HG03439 (cell line): ENCODE measurements around the gene ALAS2.
"Not testable (repeated sequence)": the region's sequence is repeated elsewhere in the genome, so short reads cannot be mapped to it uniquely, and the experiment has no call there.

Experiments
- ATAC-seq: cut with Tn5 transposase; IDR thresholded peaks from one replicate; pipeline ENCODE4 v1.9.1; 2021; ENCODE audit warnings: mild to moderate bottlenecking, moderate library complexity; ENCODE audit not compliant: unreplicated experiment

The ALAS2 gene

DNA sequence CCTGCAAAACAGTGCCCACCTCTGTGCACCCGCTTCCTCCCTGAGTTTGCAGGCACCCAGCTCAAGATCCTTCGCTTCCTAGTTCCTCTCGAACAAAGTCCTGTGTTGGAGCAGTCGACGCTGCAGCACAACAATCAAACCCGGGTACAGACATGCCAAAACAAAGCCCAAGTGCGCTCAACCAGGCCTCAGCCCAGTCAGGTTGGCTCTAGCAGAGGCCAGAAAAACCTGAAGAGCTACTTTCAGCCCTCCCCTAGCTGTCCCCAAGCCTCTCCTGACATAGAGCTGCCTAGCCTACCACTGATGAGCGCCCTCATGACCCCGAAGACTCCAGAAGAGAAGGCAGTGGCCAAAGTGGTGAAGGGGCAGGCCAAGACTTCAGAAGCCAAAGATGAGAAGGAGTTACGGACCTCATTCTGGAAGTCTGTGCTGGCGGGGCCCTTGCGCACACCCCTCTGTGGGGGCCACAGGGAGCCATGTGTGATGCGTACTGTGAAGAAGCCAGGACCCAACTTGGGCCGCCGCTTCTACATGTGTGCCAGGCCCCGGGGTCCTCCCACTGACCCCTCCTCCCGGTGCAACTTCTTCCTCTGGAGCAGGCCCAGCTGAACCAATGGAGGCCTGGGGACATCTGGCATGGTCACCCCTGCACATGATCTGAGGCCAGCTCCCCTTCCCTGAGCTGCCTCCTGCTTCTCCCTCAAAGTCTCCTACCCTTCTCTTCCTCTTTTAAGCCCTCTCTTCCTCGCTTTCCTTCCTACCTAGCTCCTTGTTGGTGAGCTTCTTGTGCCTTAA lies 23.8 kb downstream of the ALAS2 start:
- ATAC-seq: no peak

DNA sequence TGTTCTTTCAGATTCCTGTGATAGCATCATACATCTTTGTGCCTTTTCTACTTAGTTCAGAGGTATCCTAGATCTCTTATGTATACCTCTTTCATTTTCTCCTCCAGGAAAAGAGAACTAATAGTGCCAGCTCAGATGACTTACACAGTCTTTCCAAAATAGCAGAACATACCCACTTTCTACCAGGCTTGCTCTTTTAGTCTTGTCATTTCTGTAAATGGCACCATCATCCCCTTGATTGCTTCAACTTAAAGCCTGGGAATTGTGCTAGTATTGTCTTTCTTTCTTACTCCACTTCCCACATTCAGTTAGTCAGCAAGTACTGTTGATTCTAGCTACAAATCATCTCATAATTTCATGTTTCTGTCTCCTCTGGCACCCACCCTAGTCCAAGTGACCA lies 25.5 kb downstream of the ALAS2 start:
- ATAC-seq: no peak

DNA sequence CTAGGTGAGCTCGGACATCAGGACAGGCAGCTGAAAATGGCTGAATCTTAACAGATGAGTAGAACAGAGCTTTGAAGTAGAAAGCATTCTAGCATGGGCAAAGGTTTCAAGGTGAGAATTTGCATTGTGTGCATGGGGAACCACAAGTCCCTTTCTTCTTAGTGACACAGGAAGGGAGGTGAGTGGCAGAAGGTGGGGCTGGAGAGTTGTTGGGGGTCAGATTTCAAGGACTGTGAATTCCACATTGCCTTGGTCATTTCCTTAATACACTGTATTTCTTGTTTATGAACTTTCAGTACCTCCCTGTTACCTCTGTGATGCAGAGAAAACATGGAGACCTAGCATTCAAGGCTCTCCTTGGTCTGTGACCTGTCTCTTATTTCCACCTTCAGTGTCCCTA lies 26.5 kb downstream of the ALAS2 start:
- ATAC-seq: no peak

DNA sequence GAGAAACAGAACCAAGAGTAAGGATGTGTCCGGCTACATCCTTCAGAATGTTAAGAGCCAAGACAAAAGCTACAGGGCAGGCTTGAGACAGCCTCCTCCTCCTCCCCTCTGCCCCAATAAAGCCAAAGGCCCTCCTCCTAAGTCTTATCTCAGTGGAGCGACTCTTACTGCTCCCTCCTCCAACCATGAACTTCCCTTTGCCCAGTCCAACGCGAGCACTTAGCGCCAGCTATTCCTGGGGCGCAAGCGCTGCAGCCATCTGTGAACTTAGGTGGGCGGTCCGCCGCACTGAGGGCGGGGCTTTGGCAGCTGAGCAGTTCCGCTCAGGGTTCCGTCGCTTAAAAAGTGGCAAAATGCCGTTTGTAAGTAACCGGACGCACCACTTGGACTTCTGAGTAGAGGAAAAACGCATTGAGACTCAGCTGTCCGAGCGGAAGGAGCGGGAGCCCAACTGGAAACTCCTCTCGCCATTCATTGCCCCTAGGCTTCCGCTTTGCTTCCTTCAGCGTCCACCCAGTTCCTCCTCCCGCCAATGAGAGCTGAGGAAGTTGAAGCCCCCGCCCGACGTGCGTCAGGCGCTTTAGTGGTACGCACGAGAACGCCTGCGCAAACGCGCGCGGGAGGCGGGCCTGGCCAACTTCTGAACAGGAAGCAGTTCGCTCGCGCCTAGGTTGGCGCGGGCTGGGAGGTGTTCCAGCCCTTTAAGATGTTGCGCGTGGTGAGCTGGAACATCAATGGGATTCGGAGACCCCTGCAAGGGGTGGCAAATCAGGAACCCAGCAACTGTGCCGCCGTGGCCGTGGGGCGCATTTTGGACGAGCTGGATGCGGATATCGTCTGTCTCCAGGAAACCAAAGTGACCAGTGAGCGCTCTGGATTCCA lies 30.8 kb downstream of the ALAS2 start, which contains the start of gene APEX2:
TSS of gene APEX2 (plus strand) at position 647 of the 882 bp plus-strand sequence. CDS start at position 707, 60 bp downstream.
- ATAC-seq: peak; percentile 97

DNA sequence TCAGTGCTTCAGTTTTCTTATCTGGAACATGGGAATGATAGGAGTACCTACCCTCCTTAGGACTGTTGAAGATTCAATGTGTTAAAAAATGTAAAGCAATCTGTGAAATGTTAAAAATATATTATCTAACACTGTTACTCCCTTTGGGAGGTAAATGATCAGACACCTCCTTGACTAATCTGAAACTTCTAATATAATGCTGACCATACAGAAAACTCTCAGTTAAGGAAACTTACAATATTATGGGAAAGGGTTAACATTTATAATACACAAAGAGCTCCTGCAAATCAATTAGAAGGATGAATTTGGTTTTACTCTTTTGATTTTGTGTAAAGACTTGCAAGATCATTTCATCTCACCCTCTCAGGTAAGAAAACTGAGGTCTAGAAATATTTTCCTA lies 35.2 kb downstream of the ALAS2 start:
- ATAC-seq: no peak

DNA sequence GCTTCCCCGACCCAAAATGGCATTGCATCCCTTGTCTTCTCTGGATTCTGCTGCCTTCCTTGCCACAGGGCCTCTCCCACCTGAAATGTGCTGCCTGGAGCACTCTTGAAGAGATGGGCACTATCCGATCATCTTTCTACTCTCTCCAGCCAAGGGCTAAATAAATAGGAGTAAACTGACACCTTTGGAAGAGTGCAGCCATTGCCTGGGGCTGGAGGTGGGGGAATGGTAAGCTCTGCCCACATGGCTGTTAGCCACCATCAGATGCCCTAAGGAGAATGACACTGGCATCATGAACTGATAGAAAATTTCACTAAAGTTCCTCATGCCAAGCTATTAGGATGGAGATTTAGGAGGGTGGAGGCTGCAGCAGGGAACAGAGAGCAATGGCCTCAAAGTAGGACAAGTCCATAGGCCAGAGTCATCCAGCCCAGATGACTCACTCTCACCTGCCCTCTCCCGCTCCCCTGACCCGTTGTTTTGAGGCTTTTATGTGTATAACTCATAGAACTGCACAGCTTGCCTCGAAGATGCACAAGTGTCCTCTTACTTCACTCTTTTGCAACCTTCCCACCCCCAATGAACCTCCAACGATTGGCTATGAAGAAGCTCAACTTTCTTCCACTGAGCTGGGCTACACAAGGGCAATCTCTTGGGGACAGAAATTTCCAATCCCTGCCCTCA lies 36.0 kb downstream of the ALAS2 start:
- no peak for ATAC-seq

DNA sequence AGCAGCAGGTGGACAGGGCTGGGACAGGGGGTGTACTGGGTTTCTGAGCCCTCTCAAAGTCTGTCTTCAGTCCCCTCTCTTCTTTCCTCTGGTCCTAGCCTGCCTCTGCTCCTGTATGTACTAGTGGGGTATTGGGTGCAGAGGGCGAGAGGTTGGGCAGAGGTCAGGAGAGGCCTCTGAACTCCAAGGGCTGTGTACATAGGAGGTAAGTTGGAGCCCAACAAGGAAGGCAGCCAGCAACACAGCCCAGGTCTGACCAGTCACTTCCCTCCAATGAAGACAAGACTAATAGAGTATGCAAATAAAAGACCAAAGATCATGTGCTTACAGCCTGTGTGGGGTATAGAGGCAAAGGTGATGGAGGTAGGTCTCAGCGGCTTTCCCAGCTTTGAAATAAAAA lies 36.7 kb downstream of the ALAS2 start, which contains the start of gene PFKFB1:
TSS of gene PFKFB1 (minus strand) at position 90 of the 400 bp plus-strand sequence. CDS start 181 bp downstream, outside the sequence.
- ATAC-seq: no peak

DNA sequence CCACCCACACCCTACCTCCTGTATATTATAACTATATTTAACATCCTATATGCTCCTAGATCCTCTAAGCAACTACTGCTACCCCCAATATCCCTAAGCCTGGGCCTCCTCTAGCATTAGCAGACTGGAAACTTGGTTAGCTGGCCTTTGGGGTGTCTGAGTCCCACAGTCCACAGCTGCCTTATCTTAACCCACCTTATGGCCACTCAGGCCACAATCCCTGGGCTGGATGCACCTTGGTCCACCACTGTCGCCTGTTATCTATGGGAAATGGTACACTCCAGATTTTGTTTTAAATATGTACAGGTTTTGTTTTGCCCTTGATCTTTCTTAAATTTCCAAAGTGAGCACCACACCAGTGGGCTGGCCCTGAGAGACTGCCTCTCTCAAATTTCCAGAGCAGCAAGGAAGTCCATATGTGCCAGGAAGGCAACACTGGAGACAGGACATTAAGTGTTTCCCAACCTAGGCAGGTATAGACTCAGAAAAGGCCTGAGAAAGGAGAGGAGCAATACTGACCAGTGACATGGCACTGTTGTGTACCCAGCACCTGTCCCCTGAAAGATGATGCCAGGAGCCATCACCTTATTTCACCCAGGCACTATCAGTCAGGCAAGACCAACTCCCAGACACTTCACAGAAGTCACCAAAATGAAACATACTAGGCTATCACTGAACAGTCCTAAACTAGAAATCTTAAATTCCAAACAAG lies 37.7 kb downstream of the ALAS2 start:
- no peak for ATAC-seq

DNA sequence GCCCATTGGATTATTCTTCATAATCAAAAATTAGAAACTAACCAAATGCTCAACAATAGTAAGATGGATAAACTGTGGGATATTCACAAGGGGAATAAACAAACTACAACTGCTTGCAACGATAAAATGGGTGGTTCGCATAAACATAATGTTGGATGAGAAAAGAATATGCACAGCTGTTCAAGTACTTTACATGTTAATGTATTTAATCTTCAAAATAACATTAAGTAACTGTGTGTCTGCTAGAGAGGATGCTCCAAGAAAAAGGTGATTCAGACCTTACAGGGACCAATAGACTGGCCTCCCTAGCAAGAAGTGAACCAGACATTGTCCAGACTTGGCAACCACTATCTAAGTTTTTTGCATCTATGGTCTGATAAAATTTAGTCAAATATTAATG lies 39.1 kb downstream of the ALAS2 start:
- no peak for ATAC-seq

DNA sequence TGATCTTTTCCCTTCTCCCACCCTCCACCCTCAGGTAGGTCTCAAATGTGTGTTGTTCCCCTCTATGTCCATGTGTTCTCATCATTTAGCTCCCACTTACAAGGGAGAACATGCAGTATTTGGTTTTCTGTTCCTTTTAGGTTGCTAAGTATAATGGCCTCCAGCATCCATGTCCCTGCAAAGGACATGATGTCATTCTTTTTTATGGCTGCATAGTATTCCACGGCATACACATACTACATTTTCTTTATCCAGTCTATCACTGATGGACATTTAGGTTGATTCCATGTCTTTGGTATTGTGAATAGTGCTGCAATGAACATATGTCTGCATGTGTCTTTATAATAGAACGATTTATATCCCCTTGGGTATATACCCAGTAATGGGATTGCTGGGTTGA lies 47.5 kb downstream of the ALAS2 start:
- ATAC-seq: not testable (repeated sequence)

DNA sequence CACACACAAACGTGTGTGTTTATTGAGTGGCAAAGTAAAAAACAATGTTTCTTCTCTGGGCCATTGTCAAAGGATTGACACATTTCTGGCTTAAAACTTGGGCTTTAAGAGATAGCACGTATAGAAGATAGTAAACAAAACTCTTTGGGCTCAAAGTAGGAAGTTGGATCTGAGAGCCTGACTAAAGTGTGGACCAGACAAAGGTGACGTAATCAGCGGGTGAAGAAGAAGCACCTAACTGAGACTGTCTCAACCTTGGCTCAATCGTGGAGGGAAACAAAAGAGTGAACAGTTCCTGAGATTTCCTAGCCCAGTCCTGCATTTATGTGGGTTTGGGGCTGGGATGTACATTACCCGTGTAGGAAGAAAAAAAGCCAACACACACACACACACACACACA lies 50.4 kb downstream of the ALAS2 start:
- ATAC-seq: no peak

DNA sequence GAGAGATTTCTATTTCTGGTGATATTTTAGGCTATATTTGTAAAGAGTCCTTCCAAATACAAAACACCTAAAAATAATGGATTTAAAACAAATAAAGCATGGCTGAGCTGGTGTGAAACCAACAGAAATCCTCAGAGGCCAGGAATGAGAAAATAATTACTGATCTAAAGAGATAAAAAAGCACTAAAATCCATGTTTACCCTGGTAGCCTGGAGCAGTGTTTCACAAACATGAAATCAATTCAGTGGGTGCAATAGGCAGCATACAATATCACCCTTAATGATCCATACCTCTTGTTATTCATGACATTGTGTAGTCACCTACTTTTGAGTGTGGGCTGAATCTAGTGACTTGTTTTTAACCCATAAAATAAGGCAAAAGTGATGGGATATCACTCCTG lies 51.3 kb downstream of the ALAS2 start:
- no peak for ATAC-seq

DNA sequence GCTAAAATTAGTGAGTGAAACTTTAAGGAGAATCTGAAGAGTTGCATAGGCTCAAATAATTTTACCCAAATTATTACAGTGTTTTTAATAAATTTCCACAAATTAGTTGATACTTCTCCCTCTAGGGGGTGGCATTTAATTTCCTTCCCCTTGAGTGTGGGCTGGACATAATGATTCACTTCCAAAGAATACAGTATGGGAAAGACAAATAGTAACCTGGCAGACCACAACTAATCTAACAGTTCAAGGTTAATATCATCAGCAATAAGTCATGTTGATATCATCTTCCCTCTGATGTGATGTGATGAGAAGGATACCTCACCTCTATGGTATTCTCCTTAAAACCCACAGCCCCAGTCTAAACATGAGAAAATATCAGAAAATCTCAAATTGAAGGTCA lies 52.3 kb downstream of the ALAS2 start:
- no peak for ATAC-seq

DNA sequence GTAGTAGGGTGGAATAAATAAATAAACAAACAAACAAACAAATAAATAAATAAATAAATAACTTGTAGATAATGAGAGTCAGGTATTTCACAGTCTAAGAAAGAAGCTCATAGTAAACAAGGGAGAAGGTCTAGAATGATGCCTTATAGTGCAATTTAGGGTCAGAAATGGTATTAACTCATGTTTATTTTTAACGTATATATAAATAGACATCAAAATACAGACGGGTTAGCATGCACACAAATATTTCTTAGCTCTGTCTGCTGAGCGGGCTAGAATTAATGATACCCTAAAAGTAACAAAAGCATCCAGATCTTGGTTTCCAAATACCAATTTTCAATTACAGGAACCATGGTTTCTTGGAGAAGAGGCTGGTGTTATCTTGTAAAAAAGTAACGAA lies 53.4 kb downstream of the ALAS2 start:
- no peak for ATAC-seq

DNA sequence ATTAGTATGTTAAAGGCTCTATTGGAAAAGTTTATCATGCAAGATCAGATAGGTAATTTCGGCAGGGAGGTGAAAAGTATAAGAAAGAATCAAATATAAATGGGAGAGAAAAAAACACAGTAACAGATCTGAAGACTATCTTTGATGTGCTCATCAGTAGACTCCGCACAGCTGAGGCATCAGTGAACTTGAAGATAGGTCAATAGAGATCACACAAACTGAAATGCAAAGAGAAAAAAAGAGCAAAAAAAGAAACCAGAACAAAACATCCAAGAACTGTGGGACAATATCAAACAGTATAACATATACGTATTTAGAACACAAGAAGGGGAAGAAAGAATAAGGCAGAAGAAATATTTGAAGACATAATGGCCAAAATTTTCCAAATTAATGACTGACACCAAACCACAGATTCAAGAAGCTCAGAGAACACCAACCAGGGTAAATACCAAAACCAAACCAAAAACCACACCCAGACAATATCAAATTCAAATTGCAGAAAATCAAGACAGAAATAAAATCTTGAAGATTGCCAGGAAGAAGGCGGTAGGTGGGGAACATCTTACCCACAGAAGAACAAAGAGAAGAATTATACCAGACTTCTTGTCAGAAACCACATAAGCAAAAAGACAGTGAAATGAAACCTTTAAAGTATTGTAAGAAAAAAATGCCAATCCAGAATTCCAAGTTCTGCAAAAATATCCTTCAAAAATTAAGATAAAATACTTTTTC lies 65.8 kb downstream of the ALAS2 start:
- ATAC-seq: no peak

DNA sequence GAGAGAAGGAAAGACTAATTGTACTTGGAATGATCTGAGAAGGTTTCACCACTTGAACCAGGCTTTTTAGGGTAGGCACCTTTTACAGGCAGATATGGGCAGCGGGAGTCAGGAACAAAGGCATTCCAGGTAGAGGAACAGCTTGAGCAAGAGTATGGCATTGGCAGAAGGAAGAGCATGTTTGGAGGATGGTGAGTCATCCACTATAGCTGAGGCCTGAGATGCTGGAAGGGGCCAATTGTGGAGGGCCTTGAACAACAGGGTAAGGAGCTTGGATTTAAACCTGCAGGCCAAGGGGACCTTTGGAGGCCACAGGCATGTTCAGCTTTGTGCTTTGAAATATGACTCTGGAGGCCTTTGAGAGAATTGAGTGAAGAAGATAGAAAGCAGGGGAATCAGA lies 69.0 kb downstream of the ALAS2 start:
- ATAC-seq: no peak
